Vagina (tissue), 2 donors: ENCODE measurements around the gene KRTAP6-1. TPM values are rescaled to one million over a fixed set of nuclear protein-coding genes. Genes with fewer than 3 reads are reported as not detected.

ENCODE experiments used
- DNase-seq, 2 donors: peaks; one replicate each; pipeline ENCODE4 v3.0.0-alpha.2; 2017; ENCODE audit errors: extremely low spot score in 2 of 2
- H3K27ac ChIP-seq: fragments of 200-600 bp; sonication (generic); one replicate; pipeline ENCODE4 v1.5.1; 2019
- H3K27me3 ChIP-seq: fragments of 200-600 bp; sonication (generic); one replicate; pipeline ENCODE4 v1.5.1; 2019
- H3K36me3 ChIP-seq, 2 donors: fragments of 200-600 bp; sonication (generic); one replicate each; pipeline ENCODE4 v1.5.1; 2017 to 2019
- H3K4me1 ChIP-seq: fragments of 200-600 bp; sonication (generic); one replicate; pipeline ENCODE4 v1.5.1; 2019
- H3K4me3 ChIP-seq, 2 donors: fragments of 200-600 bp; sonication (generic); 1 replicate in 1 of 2; 2 replicates in 1 of 2; pipeline ENCODE4 v1.5.1; 2016 to 2019
- H3K9me3 ChIP-seq: fragments of 200-600 bp; sonication (generic); one replicate; pipeline ENCODE4 v1.5.1; 2019
- POLR2A ChIP-seq, 2 donors: fragments of 450-650 bp; IDR thresholded peaks; one replicate each; pipeline ENCODE4 v1.6.1; 2017; ENCODE audit warnings: antibody characterized with exemption in 2 of 2, mild to moderate bottlenecking in 2 of 2, moderate library complexity in 2 of 2
- POLR2AphosphoS5 ChIP-seq, 2 donors: sonication (generic); formaldehyde crosslinking; IDR thresholded peaks; one replicate each; pipeline ENCODE4 v1.9.0; 2017; ENCODE audit warnings: antibody characterized with exemption in 2 of 2, mild to moderate bottlenecking in 2 of 2, low read depth in 1 of 2; ENCODE audit not compliant: insufficient read depth in 1 of 2
- intact Hi-C: fragments of 100-400 bp; cut with DNase I; formaldehyde crosslinking; loops from one replicate; pipeline ENCODE4 v1.15.1; 2023
- total RNA-seq: library from RNA; depleted of rRNA; stranded (reverse); fragments of >200 nt; gene quantifications from one replicate; pipeline ENCODE4 v1.2.3, GENCODE V29; 2016
- TF ChIP-seq, protein P1 (sequence below), 3 experiments: fragments of 450-650 bp in 2 of 3; fragments of 200-600 bp in 1 of 3; sonication (generic) in 1 of 3; IDR thresholded peaks; one replicate each; pipeline ENCODE4 v1.5.1; 2017 to 2019; ENCODE audit warnings: antibody characterized with exemption in 3 of 3, mild to moderate bottlenecking in 2 of 3, moderate library complexity in 2 of 3

The KRTAP6-1 gene, protein sequence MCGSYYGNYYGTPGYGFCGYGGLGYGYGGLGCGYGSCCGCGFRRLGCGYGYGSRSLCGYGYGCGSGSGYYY
- total RNA-seq, result not detected

DNA sequence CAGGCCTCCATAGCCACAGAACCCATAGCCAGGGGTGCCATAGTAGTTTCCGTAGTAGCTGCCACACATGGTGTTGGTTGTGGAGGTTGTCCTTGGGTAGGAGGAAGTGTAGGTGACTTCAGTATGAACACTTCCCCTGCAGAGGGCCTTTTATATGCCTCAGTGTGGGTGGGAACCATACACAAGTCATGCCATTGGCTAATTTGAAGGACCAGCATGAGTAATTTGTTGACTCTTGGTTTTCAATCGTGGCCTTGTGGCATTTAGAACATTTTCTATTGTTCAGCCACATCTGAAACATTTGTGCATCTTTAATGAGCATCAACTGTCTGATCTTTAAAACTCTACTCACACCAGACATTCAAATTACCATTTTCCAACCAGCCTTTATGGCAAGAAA lies at the start of gene KRTAP6-1:
KRTAP6-1 (minus strand) TSS at position 95 of the 400 bp plus-strand sequence; CDS start at position 69, 26 bp downstream.
- Histone ChIP-seq H3K4me1 (no peaks in the 10 kb centered on the region), H3K27me3 (no peaks in the 10 kb centered on the region), H3K27ac (no peak within 1 kb of the TSS)

DNA sequence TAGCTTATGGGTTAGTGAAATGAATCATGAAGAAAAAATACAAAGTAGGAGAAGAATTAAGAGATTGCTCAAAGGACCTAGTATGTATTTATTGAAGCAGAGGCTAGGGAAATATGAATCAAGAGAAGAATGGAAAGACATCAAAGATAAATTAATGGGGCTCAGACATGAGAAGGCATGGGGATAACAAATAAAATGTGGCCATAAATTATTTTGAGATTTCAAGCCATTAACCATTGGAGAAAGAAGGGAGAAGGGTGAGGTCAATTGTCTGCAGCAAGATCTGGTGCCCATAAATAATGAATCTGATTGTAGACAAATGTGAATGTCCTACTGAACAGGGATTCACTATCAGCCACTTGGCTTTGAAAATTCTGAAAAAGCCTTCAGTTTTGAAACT lies 39.2 kb upstream of the KRTAP6-1 start:
- H3K27me3 ChIP-seq, result no peaks in the 10 kb centered on the region
- intact Hi-C loops, result loop anchor here (10.0 kb wide), 1 partner anchor 768 kb away; no protein-coding TSS in a partner anchor
- no peaks in the 10 kb centered on the region for H3K36me3 ChIP-seq
- DNase-seq, result no peak
- H3K27ac ChIP-seq, result no peak overlapping the region
- H3K4me3 ChIP-seq, result no peak overlapping the region
- no peaks in the 10 kb centered on the region for H3K4me1 ChIP-seq
- no peaks in the 10 kb centered on the region for H3K9me3 ChIP-seq
- TF ChIP-seq POLR2AphosphoS5 (IDR thresholded peaks at IDR 0.05; ENCODE audit: insufficient read depth in 1 of 2, low read depth in 1 of 2) (no peak), POLR2A (IDR thresholded peaks at IDR 0.05) (no peak)
- TF ChIP-seq, protein P1, sequence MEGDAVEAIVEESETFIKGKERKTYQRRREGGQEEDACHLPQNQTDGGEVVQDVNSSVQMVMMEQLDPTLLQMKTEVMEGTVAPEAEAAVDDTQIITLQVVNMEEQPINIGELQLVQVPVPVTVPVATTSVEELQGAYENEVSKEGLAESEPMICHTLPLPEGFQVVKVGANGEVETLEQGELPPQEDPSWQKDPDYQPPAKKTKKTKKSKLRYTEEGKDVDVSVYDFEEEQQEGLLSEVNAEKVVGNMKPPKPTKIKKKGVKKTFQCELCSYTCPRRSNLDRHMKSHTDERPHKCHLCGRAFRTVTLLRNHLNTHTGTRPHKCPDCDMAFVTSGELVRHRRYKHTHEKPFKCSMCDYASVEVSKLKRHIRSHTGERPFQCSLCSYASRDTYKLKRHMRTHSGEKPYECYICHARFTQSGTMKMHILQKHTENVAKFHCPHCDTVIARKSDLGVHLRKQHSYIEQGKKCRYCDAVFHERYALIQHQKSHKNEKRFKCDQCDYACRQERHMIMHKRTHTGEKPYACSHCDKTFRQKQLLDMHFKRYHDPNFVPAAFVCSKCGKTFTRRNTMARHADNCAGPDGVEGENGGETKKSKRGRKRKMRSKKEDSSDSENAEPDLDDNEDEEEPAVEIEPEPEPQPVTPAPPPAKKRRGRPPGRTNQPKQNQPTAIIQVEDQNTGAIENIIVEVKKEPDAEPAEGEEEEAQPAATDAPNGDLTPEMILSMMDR (IDR thresholded peaks at IDR 0.05), result no peak

More for the DNA sequence above, at the start of gene KRTAP6-1:
- Histone ChIP-seq H3K4me3 (no peak within 1 kb of the TSS), H3K36me3 (no peaks in the 10 kb centered on the region), H3K9me3 (no peaks in the 10 kb centered on the region)
- no peak for TF ChIP-seq POLR2AphosphoS5 (IDR thresholded peaks at IDR 0.05; ENCODE audit: insufficient read depth in 1 of 2, low read depth in 1 of 2)
- TF ChIP-seq, protein P1 (IDR thresholded peaks at IDR 0.05), result no peak
- TF ChIP-seq POLR2A (IDR thresholded peaks at IDR 0.05), result no peak
- intact Hi-C loops, result no loop called here
- no peak for DNase-seq

DNA sequence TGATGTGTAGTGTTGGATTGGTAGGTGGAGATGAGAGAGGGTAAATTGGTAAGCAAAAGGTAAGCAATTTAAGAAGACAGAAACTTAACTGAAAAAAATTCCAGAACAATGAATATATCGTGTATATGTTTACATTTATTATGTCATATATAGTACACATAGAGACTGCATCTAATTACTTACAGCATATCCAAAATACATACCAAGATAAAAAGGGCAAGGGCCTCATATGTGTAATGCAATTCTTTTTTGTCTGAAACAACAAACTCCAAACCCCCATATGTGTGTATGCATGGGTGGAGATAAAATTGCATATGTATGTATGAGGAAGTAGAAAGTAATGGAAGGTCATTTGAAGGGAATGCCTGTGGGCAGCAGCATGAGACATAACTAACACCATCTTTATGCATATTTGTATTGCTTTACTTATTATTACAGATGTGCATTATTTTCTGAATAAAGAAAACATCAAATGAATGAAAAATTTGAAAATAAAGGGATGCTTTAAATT lies 33.2 kb upstream of the KRTAP6-1 start:
- Histone ChIP-seq H3K4me3 (no peak overlapping the region), H3K4me1 (no peaks in the 10 kb centered on the region), H3K27ac (no peak overlapping the region), H3K36me3 (no peaks in the 10 kb centered on the region), H3K9me3 (no peaks in the 10 kb centered on the region), H3K27me3 (no peaks in the 10 kb centered on the region)
- TF ChIP-seq POLR2A (IDR thresholded peaks at IDR 0.05), result no peak
- TF ChIP-seq, protein P1 (IDR thresholded peaks at IDR 0.05), result no peak
- no peak for TF ChIP-seq POLR2AphosphoS5 (IDR thresholded peaks at IDR 0.05; ENCODE audit: insufficient read depth in 1 of 2, low read depth in 1 of 2)
- DNase-seq, result no peak
- intact Hi-C loops, result no loop called here

- no peak for TF ChIP-seq POLR2AphosphoS5 (IDR thresholded peaks at IDR 0.05; ENCODE audit: insufficient read depth in 1 of 2, low read depth in 1 of 2)
- no peak for TF ChIP-seq POLR2A (IDR thresholded peaks at IDR 0.05)
- Histone ChIP-seq H3K36me3 (no peaks in the 10 kb centered on the region), H3K4me1 (no peaks in the 10 kb centered on the region), H3K27ac (no peak within 1 kb of the TSS), H3K9me3 (no peaks in the 10 kb centered on the region), H3K27me3 (no peaks in the 10 kb centered on the region), H3K4me3 (no peak within 1 kb of the TSS)
- no peak for DNase-seq
- intact Hi-C loops, result no loop called here
Measured at GRCh38 chr21:30642564-30642963, 28.8 kb upstream of the KRTAP6-1 start, which contains the start of gene KRTAP20-3. Gene KRTAP20-3, plus strand, starts transcription at chr21:30642864.

DNA sequence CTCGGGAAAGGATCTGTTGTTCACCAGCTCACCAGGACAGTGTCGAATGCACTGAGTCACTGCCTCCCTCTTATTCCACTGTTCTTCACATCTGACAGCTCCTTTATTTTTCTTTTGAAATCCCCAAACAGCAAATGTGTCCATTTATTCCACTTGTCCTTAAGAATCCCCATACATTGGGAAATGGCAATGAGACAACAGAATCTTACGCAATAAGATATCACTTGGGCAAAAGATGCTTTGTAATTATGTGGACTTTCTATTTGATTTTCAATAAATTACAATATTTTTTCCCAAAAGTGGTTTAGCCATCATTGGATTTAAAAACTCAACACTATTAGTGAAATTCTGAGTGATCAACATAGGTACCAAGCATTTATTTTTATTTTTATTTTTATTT lies 25.0 kb upstream of the KRTAP6-1 start:
- Histone ChIP-seq H3K27me3 (no peaks in the 10 kb centered on the region), H3K27ac (no peak overlapping the region), H3K36me3 (no peaks in the 10 kb centered on the region), H3K4me3 (no peak overlapping the region), H3K4me1 (no peaks in the 10 kb centered on the region), H3K9me3 (no peaks in the 10 kb centered on the region)
- DNase-seq, result no peak
- TF ChIP-seq, protein P1 (IDR thresholded peaks at IDR 0.05), result no peak
- TF ChIP-seq POLR2AphosphoS5 (IDR thresholded peaks at IDR 0.05; ENCODE audit: insufficient read depth in 1 of 2, low read depth in 1 of 2) (no peak), POLR2A (IDR thresholded peaks at IDR 0.05) (no peak)
- intact Hi-C loops, result no loop called here
